CD14-positive monocyte (primary cell): Measurements from ENCODE around the gene COPE. TPM values are rescaled to one million over a fixed set of nuclear protein-coding genes. Genes with fewer than 3 reads are reported as not detected.

Experiments
- DNase-seq, 3 donors: peaks; one replicate each; pipeline ENCODE4 v3.0.0-alpha.2; 2011 to 2022
- H2AFZ ChIP-seq: 2 replicates; pipeline ENCODE4 v1.6.0; 2012; ENCODE audit warnings: mild to moderate bottlenecking, low read depth, low read length, inconsistent platforms; ENCODE audit not compliant: insufficient read depth, poor library complexity, severe bottlenecking
- H3K27ac ChIP-seq, 2 donors: 1 replicate in 1 of 2; 2 replicates in 1 of 2; pipeline ENCODE4 v1.5.1; 2012 to 2013; ENCODE audit warnings: low read length in 2 of 2, control low read depth in 1 of 2, inconsistent platforms in 1 of 2, low read depth in 1 of 2, mild to moderate bottlenecking in 1 of 2
- H3K27me3 ChIP-seq, 2 donors: one replicate each; pipeline versions ENCODE4 v1.6.0 to v1.6.1; 2011 to 2013; ENCODE audit warnings: low read length in 2 of 2; ENCODE audit not compliant: control insufficient read depth in 2 of 2, insufficient read depth in 2 of 2
- H3K36me3 ChIP-seq, 2 donors: replicated peaks in 1 of 2; 1 replicate in 1 of 2; 2 replicates in 1 of 2; pipeline versions ENCODE4 v1.5.1 to v1.6.1; 2012 to 2013; ENCODE audit warnings: low read length in 2 of 2, control low read depth in 1 of 2, inconsistent platforms in 1 of 2, mild to moderate bottlenecking in 1 of 2; ENCODE audit not compliant: insufficient read depth in 2 of 2, control insufficient read depth in 1 of 2
- H3K4me1 ChIP-seq, 2 donors: 1 replicate in 1 of 2; 2 replicates in 1 of 2; pipeline versions ENCODE4 v1.5.1 to v1.6.1; 2012 to 2013; ENCODE audit warnings: low read length in 2 of 2, control low read depth in 1 of 2, inconsistent platforms in 1 of 2, mild to moderate bottlenecking in 1 of 2, moderate library complexity in 1 of 2; ENCODE audit not compliant: insufficient read depth in 2 of 2, control insufficient read depth in 1 of 2
- H3K4me2 ChIP-seq: replicated peaks from 2 replicates; pipeline ENCODE3; 2012; ENCODE audit warnings: low read length, moderate library complexity, mild to moderate bottlenecking; ENCODE audit not compliant: poor library complexity, severe bottlenecking; ENCODE audit errors: extremely low read depth
- H3K4me3 ChIP-seq, 3 experiments: fragments of 200-600 bp in 1 of 3; sonication (generic) in 1 of 3; replicated peaks in 1 of 3; 1 replicate in 2 of 3; 2 replicates in 1 of 3; pipeline ENCODE4 v1.5.1; 2011 to 2013; ENCODE audit warnings: low read length in 3 of 3, mild to moderate bottlenecking in 3 of 3, control low read depth in 2 of 3, low read depth in 2 of 3, inconsistent platforms in 1 of 3, moderate library complexity in 1 of 3
- H3K79me2 ChIP-seq: 2 replicates; pipeline ENCODE4 v1.6.0; 2012; ENCODE audit warnings: mild to moderate bottlenecking, control low read depth, inconsistent platforms, low read length, moderate library complexity; ENCODE audit not compliant: insufficient read depth
- H3K9ac ChIP-seq: 2 replicates; pipeline ENCODE4 v1.6.0; 2017; ENCODE audit warnings: low read length, mild to moderate bottlenecking; ENCODE audit not compliant: insufficient read depth, poor library complexity, severe bottlenecking
- H3K9me3 ChIP-seq, 2 donors: replicated peaks in 1 of 2; 1 replicate in 1 of 2; 2 replicates in 1 of 2; pipeline versions ENCODE4 v1.5.1 to v1.6.1; 2012 to 2013; ENCODE audit warnings: low read length in 2 of 2, control low read depth in 1 of 2; ENCODE audit not compliant: control insufficient read depth in 1 of 2, insufficient read depth in 1 of 2
- H4K20me1 ChIP-seq: 2 replicates; pipeline ENCODE4 v1.6.0; 2012; ENCODE audit warnings: mild to moderate bottlenecking, low read length, control low read depth, moderate library complexity; ENCODE audit not compliant: insufficient read depth
- H3K27ac Mint-ChIP-seq, 7 donors: one replicate each; pipeline ENCODE4 v1.8.0; 2020; ENCODE audit warnings: mild to moderate bottlenecking in 7 of 7, mixed read lengths in 7 of 7, moderate library complexity in 6 of 7, inconsistent platforms in 2 of 7
- H3K27me3 Mint-ChIP-seq, 3 donors: one replicate each; pipeline ENCODE4 v1.8.0; 2021 to 2022; ENCODE audit warnings: low read depth in 3 of 3, mild to moderate bottlenecking in 3 of 3, mixed read lengths in 3 of 3, moderate library complexity in 3 of 3, inconsistent platforms in 1 of 3
- H3K36me3 Mint-ChIP-seq, 2 donors: one replicate each; pipeline ENCODE4 v1.8.0; 2020; ENCODE audit warnings: mixed read lengths in 2 of 2, inconsistent platforms in 1 of 2, mild to moderate bottlenecking in 1 of 2
- H3K4me1 Mint-ChIP-seq: one replicate; pipeline ENCODE4 v1.8.0; 2020; ENCODE audit warnings: mild to moderate bottlenecking, mixed read lengths
- H3K4me3 Mint-ChIP-seq, 2 donors: one replicate each; pipeline ENCODE4 v1.8.0; 2020; ENCODE audit warnings: mild to moderate bottlenecking in 2 of 2, mixed read lengths in 2 of 2, moderate library complexity in 1 of 2
- H3K9me3 Mint-ChIP-seq, 7 donors: one replicate each; pipeline ENCODE4 v1.8.0; 2020 to 2022; ENCODE audit warnings: mixed read lengths in 7 of 7, mild to moderate bottlenecking in 6 of 7, moderate library complexity in 6 of 7, inconsistent platforms in 2 of 7
- CTCF ChIP-seq: fragments of 200-600 bp; IDR thresholded peaks from one replicate; pipeline ENCODE4 v1.8.0; 2022; ENCODE audit warnings: antibody characterized with exemption, mild to moderate bottlenecking
- WGBS: methylation state at CpG from one replicate; pipeline ENCODE4 v1.1.5; 2013; ENCODE audit warnings: missing lambda C conversion rate; ENCODE audit not compliant: insufficient coverage; 5-methylcytosine and 5-hydroxymethylcytosine counted together
- intact Hi-C, 2 donors: fragments of 100-400 bp; cut with micrococcal nuclease; formaldehyde crosslinking; loops; one replicate each; pipeline versions ENCODE4 v1.15.0 to v1.15.1; 2023
- polyA plus RNA-seq, 3 donors: library from polyadenylated mRNA; depleted of rRNA in 1 of 3; unstranded in 2 of 3; stranded (reverse) in 1 of 3; fragments of 300-500 nt in 2 of 3; fragments of >200 nt in 1 of 3; fragmentation: Illumina TruSeq in 2 of 3; gene quantifications; 1 replicate in 2 of 3; 2 replicates in 1 of 3; pipeline ENCODE4 v1.2.3, GENCODE V29; 2012 to 2021

COPE gene
- polyA plus RNA-seq, 3 donors: 331 to 345 (median 345) TPM

GRCh38 chr19:18876865-18877264 is 42.3 kb downstream of the COPE start:
- H3K27ac ChIP-seq: no peak overlapping the region
- H3K4me1 ChIP-seq: no peaks in the 10 kb centered on the region
- no peaks in the 10 kb centered on the region for H3K36me3 Mint-ChIP-seq
- H3K36me3 ChIP-seq: no peaks in the 10 kb centered on the region
- H4K20me1 ChIP-seq: no peaks in the 10 kb centered on the region
- peaks cover 3 to 12% (median 5%) of the 10 kb centered on the region in 3 donors for H3K27me3 Mint-ChIP-seq
- H3K9ac ChIP-seq: no peak overlapping the region
- no peaks in the 10 kb centered on the region for H3K27me3 ChIP-seq
- H3K4me3 Mint-ChIP-seq: no peak overlapping the region
- TF ChIP-seq CTCF: no peak
- no peaks in the 10 kb centered on the region for H3K9me3 ChIP-seq
- H2AFZ ChIP-seq: no peak overlapping the region
- H3K4me3 ChIP-seq: no peak overlapping the region
- DNase-seq: no peak
- H3K79me2 ChIP-seq: no peaks in the 10 kb centered on the region
- intact Hi-C loops: no loop called here
- no peak overlapping the region for H3K27ac Mint-ChIP-seq
- over 99% methylated on average over 7 of the region's 7 CpGs for WGBS
- H3K4me1 Mint-ChIP-seq: peaks cover 2% of the 10 kb centered on the region
- H3K9me3 Mint-ChIP-seq: peaks cover 1 to 8% (median 6%) of the 10 kb centered on the region in 7 donors
- H3K4me2 ChIP-seq: no peak overlapping the region

- Mint-ChIP-seq H3K4me1 (peaks cover 4% of the 10 kb centered on the region), H3K4me3 (no peak overlapping the region), H3K27ac (peak overlapping the region in 1 of 7 donors; percentile 16), H3K36me3 (peaks cover 0 to 2% of the 10 kb centered on the region in 2 donors), H3K9me3 (peaks cover 1 to 8% (median 5%) of the 10 kb centered on the region in 7 donors), H3K27me3 (peaks cover 11 to 21% (median 13%) of the 10 kb centered on the region in 3 donors)
- intact Hi-C loops: no loop called here
- Histone ChIP-seq H3K27ac (no peak overlapping the region), H3K4me1 (peaks cover 0 to under 1% of the 10 kb centered on the region in 2 donors), H3K79me2 (no peaks in the 10 kb centered on the region), H3K9me3 (no peaks in the 10 kb centered on the region), H3K9ac (no peak overlapping the region), H3K4me3 (no peak overlapping the region), H3K4me2 (no peak overlapping the region), H3K36me3 (no peaks in the 10 kb centered on the region), H3K27me3 (peaks cover 0 to 7% of the 10 kb centered on the region in 2 donors), H2AFZ (no peak overlapping the region), H4K20me1 (no peaks in the 10 kb centered on the region)
- WGBS: 84% methylated on average over 3 of the region's 5 CpGs
- no peak for DNase-seq
- TF ChIP-seq CTCF: no peak
Measured at GRCh38 chr19:18875726-18876125, 43.5 kb downstream of the COPE start.
